GM18870 (cell line): ENCODE results near the gene TNFRSF1B.
A peak's percentile ranks its signal among the peaks of the same experiment; 100 is the strongest.

Experiments
- ATAC-seq: cut with Tn5 transposase; IDR thresholded peaks from one replicate; pipeline ENCODE4 v1.9.1; 2021; ENCODE audit warnings: moderate library complexity; ENCODE audit not compliant: unreplicated experiment

TNFRSF1B gene

DNA sequence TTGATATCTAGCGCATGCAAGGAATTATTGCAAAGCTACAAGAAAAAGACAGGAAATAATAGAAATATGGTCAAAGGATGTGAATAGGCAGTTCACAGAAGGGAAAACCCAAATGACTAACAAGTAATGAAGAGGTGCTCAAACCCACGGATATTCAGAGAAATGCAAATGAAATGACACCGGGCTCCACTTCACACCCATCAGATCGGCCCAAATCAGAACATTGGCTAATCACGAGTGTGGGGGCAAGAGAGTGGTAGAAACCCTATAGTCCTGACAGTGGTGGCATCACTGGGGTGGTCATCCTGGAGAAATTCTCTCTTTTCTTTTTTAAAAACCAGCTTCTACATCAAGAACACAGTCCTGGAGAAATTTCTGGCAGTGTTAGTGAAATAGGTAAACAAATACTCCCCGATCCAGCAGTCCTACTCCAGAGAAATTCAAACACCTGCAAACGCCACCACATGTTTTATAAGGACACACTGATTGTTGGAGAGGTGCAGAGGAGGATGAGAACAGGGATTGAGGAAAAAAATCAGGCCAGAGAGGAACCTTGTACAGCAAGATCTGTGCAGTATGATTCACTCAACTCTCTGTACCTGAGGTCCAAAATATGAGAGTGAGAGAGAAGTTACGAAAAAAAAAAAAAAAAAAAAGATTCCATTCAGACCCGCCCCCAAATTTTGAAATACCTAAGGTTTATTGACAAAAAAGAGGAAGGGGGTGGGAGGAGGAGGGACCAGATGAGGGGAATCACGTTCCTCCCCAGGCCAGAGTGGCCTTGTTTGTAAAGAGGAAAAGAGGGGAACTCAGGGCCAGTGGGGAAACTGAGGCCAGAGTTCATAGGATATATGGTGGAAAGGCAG is 9.2 kb upstream of the TNFRSF1B start:
- no peak for ATAC-seq

DNA sequence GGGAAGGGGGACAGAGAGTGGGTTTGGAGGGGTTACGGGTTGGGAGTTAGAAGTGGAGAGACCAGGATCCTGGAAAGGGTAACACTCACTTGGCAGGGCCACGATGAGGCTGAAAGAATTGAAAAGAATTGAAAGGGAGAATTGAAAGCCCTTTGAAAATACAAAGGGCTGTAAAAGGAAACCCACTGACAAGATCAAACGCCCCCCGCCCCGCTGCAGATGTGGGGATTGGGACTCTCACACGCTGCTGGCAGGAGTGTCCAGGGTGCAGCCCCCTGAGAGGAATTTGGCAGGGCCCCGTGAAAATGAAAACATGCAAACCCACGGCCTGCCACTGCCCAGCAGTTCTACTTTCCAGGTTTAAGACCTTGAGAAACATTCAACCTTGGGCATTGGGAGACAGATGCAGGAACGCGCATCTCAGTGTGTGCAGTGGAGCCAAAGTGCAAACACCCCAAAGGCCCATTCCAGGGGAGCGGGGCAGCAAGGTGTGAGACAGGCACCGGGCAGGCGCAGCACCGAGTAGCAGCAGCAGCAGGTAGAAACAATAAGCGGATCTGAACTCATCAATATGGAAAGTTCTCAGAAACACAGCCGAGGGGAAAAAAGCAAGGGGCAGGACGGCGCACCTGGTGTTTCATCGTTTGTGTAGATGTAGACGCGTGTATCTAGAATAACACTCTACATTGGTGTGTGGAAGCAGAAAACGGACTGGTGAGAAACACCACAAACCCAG is 8.3 kb upstream of the TNFRSF1B start:
- no peak for ATAC-seq

DNA sequence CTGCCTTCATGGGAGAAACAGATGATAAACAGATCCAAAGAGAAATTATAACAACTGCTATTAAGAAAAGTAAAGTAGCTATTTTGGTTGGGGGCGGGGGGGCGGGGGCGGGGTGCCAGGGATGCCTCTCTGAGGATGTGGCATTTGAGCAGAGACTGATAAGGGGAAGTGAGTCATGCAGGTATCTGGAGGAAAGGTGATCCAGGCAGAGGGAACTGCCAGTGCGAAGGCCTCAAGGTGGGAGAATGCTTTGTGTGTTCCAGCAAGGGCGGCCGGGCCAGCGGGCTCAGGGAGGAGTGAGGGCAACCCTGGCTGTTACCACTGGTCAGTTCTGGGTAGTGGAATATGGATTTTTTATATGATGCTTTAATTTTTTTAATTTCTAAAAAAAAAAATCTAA is 7.0 kb upstream of the TNFRSF1B start:
- ATAC-seq = no peak

DNA sequence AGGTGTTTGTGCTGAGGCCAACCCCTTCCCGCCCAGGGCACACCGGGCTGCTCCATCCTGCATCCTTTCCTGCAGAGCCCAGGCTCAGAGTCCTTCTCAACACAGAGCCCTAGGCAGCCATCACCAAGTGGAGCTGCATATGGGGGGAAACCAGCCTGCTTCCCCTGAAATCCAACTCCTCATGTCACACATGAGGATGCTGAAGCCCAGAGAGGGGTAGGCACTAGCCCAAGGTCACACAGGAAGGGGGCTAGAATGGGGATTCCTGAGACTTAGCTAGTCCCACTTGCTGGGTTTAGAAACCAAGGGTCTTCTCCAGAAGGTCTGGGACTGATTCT is 5.5 kb upstream of the TNFRSF1B start:
- ATAC-seq = no peak

DNA sequence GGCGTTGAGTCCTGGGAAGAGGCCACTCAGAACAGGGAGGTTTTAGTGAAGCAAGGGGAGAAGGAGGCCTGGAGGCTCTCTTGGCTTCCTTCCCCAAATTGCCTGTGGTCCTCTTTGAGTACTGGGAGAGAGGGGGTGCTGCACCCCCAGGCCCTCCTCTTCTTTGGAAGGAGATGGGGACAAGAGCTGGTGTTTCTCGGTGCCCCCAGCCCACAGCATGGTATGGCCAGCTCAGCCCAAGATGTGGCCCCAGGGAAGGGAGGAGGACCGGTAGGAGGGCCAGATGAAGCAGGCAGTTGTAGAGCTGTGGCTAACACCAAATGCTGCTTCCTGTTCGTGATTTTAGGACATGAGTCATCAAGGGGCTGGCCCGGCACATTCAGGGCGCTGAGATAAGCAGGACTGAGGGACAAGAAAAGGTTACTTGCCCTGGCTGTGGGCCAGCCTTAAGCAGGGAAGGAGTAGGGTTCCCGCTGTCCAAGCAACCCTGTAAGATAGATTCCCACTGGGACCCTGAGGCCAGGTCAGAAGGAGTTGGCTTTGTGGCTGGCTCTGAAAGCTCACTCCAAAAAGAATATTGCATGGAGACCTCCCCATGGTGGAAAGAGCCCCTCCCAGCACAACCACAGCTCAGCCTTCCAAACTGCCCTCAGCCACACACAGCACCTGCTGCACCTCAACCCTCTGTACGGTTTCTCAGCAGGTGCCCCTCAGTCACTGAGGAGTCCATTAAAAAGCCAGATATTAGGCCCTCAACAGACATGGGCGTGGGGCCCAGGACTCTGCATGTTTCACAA is 4.9 kb upstream of the TNFRSF1B start:
- ATAC-seq = peak; percentile 80

DNA sequence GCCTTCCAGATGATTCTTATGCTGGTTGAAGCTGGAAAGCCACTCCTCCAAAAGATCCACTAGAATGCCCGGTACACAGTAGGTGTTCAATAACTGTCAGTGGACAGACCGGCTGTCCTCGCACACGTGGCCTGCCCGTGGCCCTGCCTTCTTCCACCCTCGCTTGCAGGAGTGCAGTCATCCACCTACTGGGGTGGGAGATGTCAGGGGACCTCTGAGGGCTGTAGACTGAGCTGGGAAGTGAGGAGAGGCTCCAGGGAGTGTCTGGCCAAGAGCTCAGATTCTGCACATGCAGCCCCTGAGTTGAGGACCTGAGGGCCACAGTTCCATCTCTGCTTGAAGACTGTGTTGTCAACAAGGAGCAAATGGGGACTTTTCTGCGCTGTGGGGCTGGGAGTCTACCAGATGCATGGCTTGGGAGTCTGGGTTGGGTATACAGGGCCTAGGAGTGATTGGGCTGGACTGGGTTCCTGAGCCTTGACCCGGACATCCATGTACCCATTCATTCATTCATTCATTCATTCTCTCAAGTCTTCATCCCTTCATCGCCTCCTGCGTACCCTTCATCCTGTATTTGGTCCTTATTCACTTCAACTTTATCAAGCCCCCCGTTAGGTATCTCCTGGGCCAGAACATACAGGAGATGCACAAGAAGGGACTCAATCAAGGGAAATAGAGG is 4.2 kb upstream of the TNFRSF1B start:
- ATAC-seq = no peak

DNA sequence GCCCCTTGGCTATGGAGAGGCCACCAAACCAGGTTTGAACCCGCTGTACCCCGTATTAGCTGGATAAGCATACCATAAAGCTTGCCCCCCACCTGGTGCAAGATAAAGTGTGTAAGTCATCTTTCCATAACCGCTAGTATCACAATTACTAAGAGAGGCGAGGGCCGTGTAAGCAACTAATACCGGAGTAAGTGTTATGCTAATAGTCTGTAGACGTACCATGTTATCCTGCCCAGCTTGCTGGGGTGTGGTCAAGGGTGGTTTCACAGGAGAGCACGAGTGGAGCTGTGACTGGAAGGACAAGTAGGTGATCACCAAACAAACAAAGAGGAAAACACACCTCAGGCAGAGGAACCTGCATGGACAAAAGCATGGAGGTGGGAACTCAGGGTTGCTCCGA is 3.6 kb upstream of the TNFRSF1B start:
- ATAC-seq = no peak

DNA sequence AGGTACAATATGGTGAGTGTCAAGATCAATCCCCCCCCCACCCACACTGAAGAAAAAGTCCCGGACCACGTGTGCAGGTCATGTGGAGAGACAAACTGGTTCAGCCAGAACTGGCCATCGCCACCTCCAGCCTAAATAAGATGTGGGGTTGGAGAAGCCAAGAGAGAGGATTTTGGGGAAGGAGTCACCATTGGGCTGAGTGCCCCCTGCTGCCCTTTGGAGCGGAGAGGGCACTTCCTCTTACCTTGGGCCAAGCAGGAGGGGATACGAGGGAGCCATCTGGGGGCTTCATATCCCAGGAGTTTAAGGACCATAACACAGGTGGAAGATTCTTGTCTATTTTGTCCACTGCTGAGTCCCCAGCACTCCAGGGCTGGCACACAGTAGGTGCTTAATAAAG is 2.6 kb upstream of the TNFRSF1B start:
- ATAC-seq = no peak

DNA sequence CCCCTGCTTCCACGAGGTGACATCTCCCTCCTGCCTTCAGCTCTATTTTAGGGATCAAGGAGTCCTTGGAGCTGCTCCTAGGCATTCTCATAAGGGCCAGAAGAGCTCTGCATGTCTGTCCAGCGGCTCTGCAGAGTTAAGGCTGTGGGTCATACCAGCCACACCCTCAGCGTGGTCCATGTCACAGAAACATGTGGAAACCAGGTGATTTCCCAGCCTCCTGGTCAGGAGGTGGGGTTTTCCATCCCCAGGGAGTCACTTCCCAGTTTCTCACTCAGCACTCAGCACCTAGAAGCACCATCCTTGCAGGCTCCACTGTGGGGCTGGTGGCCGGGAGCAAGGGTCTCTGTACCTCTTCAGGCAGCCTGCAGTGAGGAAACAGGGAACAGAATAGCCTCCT is 1.4 kb upstream of the TNFRSF1B start:
- ATAC-seq = no peak

DNA sequence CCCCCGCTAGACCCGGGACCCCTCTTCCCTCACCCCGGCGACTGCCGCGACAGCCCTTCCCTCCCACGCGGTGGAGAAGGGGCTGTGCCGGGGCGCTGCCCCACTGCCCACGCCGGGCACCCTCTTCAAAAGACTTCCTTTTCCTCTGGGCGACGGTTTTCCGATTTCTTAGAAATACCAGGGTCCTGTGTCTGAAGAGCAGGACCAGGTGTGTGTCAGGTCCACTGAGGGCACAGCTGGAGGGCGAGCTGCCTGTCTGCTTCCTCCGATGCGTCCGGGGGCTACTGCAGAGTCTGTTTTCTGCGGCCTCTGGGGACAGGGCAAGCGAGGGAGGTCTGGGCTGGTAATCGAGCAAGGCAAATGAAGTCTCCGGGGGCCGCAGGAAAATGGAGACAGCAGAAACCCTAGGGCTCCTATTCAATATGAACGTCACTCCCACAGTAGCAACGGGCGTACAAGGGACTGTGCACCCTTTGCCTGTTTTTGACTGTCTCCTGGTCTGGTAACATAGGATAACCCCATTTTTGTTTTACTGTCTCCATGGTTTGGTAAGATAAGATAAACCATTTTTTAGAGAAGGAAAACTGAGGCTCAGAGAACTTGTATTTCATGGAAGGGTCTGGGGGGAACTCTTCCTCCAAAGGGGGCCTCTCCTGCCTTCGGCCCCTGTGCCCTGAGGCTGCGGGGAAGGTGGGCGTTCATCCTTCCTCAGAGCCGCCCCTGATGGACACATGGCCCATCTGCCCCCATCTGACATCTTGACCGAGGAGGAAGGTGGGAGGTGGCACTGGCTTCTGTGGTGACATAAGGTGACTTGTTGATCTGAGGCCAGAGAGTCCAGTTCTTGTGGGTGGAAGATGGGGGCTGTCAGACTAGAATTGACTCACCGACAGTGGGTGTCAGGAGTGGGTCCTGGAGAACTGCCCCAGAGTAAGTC is 970 bp downstream of the TNFRSF1B start:
- no peak for ATAC-seq

DNA sequence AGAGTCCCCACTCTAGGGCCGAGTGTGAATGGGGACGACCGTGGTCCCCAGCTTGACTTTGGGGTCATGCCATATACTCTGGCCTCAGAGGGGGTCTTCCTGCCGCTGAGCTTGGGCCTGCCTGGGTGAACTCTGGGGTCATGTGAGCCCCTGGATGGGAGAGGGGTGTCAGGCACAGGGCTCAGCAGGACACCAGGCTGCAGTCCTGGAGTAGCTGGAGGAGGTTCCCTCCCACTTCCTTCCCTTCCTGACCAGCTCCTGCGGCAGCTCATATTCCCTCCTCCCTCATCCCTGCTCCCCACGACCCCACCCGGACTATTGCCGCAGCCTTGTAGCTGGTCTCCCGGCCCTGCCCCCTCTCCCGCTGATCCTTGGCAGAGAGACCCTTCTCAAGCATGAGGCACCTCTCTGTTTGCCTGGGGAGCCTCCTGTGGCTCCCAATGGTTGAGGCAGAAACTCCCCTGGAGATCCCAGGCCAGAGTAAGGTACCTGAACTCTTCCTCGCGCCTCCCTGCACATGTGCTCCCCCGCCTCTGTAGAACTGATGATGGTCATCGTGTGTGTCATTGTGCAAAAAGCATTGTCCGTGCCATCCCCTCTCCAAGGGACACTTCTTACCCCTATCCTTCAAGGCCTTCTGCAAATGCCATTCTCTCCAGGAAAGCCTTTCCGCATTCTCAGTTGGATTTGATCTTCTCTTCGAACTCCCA is 1.8 kb downstream of the TNFRSF1B start:
- ATAC-seq = no peak

DNA sequence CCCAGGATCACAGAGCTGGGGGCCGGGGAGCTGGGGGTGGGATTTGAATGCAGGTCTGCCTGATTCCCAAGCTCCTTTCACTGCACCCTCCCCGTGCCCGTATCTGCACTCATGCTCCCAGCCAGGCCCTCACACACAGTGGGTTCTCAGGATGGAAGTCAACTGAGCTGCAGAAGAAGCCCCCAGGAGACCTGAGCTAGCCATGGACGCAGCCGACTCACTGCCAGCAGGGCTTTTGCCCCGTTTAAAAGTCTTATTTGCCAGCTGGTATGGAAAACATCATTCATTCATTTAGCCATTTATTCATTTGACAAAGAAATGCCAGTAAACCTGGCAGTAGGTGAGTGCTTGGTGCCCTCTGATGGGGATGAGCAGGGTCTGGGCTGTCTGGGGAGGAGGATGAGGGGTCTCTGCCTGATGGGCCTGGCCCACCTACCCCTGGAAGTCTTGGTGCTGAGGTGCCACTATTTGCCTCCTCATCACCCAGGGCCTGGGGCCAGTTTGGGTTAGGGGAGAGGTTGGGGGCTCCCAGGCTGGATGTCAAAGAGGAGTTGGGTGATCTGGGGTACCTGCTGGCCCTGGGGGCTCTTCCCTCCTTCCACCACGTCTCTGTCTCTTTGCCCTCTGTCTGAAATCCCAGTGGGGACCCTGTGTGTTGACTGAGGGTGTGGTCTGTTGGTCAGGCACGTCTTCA is 2.8 kb downstream of the TNFRSF1B start:
- no peak for ATAC-seq

DNA sequence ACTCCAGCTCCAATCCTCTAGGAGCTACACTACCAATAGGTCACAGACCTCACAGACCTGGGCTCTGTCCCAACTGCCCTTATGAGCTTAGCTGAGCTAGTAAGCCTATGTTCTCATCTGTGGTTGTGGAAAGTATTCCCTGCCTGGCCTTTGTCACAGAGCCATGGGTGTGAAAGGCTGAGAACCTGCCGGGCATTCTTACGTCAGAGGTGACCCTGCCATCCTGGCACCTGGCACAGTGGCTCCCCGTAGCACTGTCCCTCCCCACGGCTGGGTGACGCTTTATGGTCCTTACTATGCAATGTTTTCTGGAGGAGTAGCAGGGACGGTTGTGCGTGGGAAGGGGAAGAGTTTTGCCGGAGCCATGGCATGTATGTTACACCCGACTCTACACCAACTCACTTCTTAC is 3.5 kb downstream of the TNFRSF1B start:
- no peak for ATAC-seq

DNA sequence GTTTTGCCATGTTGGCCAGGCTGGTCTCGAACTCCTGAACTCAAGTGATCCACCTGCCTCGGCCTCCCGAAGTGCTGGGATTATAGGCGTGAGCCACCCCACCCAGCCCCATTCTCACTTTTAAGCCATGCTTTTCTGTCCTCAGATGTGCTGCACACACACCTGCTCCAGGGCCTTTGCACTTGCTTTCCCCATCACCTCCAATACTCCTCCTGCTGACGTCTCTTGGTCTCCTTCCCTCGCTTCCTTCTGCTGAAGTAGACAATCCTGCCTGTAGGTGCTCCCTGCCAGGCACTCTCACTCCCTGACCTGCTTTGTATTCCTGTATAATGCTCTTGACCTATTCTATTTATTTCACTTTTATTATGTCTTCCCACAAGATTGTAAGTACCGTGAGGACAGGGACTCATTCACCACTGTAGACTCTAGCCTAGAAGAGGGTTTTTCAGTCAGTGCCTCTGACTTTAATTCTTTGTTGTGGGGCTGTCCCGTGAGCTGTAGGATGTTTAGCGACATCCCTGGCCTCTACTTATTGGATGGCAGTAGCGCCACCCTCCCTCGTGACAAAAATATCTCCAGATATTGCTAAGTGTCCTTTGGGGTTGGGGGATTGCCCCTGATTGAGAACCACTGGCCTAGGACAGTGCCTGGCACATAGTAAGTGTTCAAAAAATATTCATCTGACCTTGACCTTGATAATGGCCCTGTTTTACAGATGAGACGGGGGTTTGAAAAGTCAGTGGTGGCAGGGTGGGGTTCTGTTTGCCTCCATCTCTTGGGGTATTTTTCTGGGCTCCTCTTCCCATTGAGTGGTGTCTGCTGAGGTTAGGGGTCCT is 4.6 kb downstream of the TNFRSF1B start:
- no peak for ATAC-seq

DNA sequence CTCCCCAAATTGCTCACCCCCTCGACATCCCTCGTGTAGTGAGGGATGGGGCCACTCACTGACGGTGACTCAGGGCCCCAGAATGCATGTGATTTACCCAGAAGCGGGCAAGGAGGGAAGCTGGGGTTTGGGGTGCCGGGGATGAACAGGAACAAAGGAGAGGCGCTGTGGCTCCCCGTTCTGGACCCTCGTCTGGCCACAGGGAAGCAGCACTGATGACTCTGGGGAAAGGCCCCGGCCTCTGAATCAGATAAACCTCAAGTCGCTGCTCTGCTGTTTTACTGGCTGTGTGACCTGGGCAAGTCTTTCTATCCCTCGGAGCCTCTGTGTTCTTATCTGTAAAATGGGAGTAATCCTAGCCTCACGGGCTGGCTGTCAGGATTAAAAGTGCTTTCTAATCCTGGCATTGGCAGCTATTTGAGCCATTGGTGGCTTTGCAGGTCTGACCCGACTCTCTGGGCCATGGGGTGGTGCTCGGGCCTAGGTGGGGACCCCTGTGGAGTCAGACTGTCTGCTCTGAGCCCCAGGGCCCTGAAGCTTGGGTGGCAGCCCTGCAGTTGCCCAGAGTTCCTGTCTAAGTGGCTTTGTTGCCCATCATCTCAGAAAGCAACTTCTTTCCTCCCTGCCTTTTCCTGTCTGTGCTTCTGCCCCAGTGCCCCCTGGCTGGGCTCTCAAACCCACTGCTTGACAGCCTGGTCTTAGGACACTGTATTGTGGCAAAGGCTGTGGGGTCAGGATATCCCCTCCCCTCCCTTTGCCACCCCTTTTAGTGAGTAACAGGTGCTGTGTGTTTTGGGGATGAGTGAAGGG is 5.5 kb downstream of the TNFRSF1B start:
- ATAC-seq = no peak

DNA sequence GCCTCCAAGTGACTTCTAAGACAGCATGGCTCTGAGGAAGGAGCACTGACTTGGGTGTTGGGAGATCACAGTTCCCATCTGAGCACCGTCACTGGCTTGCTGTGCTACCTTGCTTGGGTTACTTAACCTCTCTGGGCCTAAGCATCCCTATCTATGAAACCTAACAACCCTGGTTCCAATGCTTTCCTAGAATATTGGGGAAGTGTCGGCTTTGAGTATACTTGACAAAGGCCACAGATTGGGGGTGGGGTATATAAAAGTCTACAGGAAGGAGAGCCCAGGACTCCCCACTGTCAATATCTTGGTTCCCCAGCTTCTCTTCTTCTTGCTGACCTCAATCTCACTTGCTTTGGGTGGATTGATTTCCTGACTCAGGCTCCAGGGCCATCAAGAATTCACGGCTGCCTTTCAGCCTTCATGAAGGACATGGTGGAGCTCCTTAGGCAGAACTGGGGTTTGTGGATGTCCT is 6.3 kb downstream of the TNFRSF1B start:
- no peak for ATAC-seq

DNA sequence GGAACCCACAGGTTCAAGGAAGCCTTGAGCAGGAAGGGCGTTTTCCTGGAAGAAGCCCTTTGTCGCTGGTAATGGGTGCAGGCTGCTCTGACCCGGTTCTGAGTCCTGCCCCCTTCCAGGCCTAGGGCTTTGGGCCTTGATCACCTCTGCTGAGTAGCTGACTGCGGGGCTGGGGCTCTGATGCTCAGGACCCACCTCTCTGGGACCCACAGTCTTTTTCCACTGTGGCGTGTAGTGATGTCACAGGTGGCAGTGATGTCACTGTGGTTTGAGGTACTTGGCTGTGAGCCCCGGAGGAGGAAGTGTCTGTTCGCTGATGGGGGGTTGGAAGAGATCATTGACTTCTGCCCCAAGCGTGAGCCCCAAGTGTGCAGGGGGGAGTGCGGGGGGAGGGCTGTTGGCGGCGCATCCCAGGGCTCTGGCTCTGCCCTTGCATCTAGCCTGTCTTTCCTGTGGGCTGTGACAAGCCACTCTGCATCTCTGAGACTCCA is 6.9 kb downstream of the TNFRSF1B start:
- no peak for ATAC-seq
